ENCODE results near the gene MSLN.

Gene MSLN

DNA sequence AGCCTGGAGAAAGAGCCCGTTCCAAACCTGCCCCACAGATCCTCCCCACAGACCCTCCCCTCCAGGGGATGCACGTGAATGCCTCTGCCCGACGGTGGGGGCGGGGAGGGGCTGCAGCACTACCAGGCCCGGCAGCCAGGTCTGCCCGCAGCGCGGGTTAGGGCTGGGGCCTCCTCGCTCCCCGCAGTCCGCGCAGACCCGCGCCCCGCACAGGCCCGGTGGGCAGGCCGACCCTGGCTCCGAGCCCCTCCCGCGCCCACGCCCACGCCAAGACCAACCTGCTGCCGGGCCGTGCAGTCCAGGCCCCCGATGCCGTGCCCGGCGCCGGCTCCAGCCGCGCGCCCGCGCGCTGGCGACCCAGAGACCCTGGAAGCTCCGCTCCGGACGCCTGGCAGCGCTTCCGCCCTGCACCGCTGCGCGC is 27.5 kb downstream of the MSLN start, which contains the start of gene RPUSD1:
TSS of gene RPUSD1 (minus strand) at position 404 of the 421 bp plus-strand sequence. CDS start 644 bp downstream, outside the sequence.
- peaks cover 10% of the 10 kb centered on the region; the same call in 1 of the 2 replicates for H3K36me3 ChIP-seq (ENCODE audit: insufficient read depth, low read length)
- H3K4me3 ChIP-seq (ENCODE audit: low read depth, low read length) = peak within 1 kb of the TSS; percentile 97
- peaks cover 15% of the 10 kb centered on the region for H3K4me1 ChIP-seq (ENCODE audit: control insufficient read depth, insufficient read depth, low read length, unreplicated experiment)
- no peak within 1 kb of the TSS for H3K27ac ChIP-seq (ENCODE audit: low read depth, low read length)
- peak within 1 kb of the TSS; percentile 95 for H2AFZ ChIP-seq (ENCODE audit: low read length, unreplicated experiment)
- no peaks in the 10 kb centered on the region for H3K27me3 ChIP-seq (ENCODE audit: insufficient read depth, low read length)
- peaks cover 20% of the 10 kb centered on the region for H3K79me2 ChIP-seq (ENCODE audit: control insufficient read depth, insufficient read depth, low read length, unreplicated experiment)

DNA sequence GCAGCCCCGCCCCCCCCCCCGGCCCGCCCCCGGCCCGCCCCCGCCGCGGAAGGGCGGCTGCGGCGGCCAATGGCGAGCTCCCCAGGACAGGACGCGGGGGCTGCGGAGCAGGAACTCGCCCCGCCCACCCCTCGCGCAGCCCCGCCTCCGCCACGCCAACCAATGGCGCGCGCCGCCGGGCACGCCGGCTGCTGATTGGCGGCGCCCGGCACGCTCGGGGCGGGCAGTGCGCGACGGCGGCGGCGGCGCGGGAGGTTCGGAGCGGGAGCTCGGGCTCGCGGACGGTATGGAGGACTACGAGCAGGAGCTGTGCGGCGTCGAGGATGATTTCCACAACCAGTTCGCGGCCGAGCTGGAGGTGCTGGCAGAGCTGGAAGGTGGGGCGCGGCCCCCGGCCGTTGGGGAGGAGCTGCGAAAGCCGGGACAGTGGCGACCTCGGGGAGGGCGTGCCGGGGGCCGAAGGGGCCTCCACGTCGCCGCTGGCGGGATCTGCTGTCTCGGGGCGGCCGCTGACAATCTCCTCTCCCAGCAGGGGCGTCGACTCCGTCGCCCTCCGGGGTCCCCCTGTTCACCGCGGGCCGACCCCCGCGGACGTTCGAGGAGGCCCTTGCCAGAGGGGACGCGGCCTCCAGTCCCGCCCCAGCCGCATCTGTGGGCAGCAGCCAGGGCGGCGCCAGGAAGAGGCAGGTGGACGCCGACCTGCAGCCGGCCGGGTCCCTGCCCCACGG is 28.0 kb downstream of the MSLN start, which contains the start of gene CHTF18:
TSS of gene CHTF18 (plus strand) at position 222 of the 728 bp plus-strand sequence. CDS start at position 287, 65 bp downstream.
- peaks cover 10% of the 10 kb centered on the region; the same call in 1 of the 2 replicates for H3K36me3 ChIP-seq (ENCODE audit: insufficient read depth, low read length)
- peaks cover 15% of the 10 kb centered on the region for H3K4me1 ChIP-seq (ENCODE audit: control insufficient read depth, insufficient read depth, low read length, unreplicated experiment)
- peaks cover 20% of the 10 kb centered on the region for H3K79me2 ChIP-seq (ENCODE audit: control insufficient read depth, insufficient read depth, low read length, unreplicated experiment)
- H3K27ac ChIP-seq (ENCODE audit: low read depth, low read length) = no peak within 1 kb of the TSS
- peak within 1 kb of the TSS; percentile 97 for H3K4me3 ChIP-seq (ENCODE audit: low read depth, low read length)
- peak within 1 kb of the TSS; percentile 95 for H2AFZ ChIP-seq (ENCODE audit: low read length, unreplicated experiment)
- H3K27me3 ChIP-seq (ENCODE audit: insufficient read depth, low read length) = no peaks in the 10 kb centered on the region

DNA sequence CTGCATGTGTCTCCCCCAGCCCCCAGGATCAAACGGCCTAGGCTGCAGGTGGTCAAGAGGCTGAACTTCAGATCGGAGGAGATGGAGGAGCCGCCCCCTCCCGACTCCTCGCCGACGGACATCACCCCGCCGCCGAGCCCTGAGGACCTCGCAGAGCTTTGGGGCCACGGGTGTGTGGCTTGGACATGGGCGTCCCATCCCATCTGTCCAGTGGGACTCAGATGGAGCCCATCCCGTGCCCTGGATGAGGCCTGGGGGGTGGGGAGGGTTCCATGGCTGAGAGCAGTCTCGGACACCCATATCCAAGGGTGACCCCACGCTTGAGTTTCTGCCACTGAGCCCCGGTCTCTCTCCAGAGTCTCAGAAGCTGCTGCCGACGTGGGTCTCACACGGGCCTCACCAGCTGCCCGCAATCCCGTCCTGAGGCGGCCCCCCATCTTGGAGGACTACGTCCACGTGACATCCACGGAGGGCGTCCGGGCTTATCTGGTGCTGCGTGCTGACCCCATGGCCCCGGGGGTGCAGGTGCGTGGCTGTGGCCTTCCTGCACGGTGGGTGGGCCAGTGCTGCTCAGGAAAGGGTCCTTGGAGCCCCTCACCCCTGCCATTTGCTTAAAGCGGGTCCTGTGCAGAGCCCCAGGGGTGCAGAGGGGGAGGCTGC is 28.8 kb downstream of the MSLN start:
- peaks cover 10% of the 10 kb centered on the region; the same call in 1 of the 2 replicates for H3K36me3 ChIP-seq (ENCODE audit: insufficient read depth, low read length)
- H3K27ac ChIP-seq (ENCODE audit: low read depth, low read length) = no peak overlapping the region
- H3K4me1 ChIP-seq (ENCODE audit: control insufficient read depth, insufficient read depth, low read length, unreplicated experiment) = peaks cover 13% of the 10 kb centered on the region
- no peak overlapping the region for H2AFZ ChIP-seq (ENCODE audit: low read length, unreplicated experiment)
- peaks cover 20% of the 10 kb centered on the region for H3K79me2 ChIP-seq (ENCODE audit: control insufficient read depth, insufficient read depth, low read length, unreplicated experiment)
- H3K27me3 ChIP-seq (ENCODE audit: insufficient read depth, low read length) = no peaks in the 10 kb centered on the region
- peak overlapping the region; percentile 94 for H3K4me3 ChIP-seq (ENCODE audit: low read depth, low read length)

DNA sequence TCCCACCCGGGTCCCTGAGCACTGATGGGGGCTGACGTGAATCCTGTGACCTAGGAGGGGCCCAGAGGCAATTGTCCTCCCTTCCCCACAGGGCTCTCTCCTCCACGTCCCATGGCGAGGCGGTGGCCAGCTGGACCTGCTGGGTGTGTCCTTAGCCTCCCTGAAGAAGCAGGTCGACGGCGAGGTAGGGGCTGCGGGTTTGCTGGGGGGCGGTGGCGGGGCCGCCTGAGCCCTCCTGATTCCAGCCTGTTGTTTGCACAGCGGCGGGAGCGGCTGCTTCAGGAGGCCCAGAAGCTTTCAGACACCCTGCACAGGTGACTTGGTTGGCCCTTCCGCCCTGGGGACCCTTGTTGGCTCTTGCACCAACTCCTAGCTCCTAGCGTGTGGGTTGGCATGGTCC is 29.6 kb downstream of the MSLN start:
- peaks cover 20% of the 10 kb centered on the region for H3K79me2 ChIP-seq (ENCODE audit: control insufficient read depth, insufficient read depth, low read length, unreplicated experiment)
- H3K27me3 ChIP-seq (ENCODE audit: insufficient read depth, low read length) = no peaks in the 10 kb centered on the region
- peaks cover 13% of the 10 kb centered on the region for H3K4me1 ChIP-seq (ENCODE audit: control insufficient read depth, insufficient read depth, low read length, unreplicated experiment)
- no peak overlapping the region; the same call in 1 of the 2 replicates for H3K4me3 ChIP-seq (ENCODE audit: low read depth, low read length)
- no peak overlapping the region for H3K27ac ChIP-seq (ENCODE audit: low read depth, low read length)
- H2AFZ ChIP-seq (ENCODE audit: low read length, unreplicated experiment) = no peak overlapping the region
- peaks cover 10% of the 10 kb centered on the region; the same call in 1 of the 2 replicates for H3K36me3 ChIP-seq (ENCODE audit: insufficient read depth, low read length)

DNA sequence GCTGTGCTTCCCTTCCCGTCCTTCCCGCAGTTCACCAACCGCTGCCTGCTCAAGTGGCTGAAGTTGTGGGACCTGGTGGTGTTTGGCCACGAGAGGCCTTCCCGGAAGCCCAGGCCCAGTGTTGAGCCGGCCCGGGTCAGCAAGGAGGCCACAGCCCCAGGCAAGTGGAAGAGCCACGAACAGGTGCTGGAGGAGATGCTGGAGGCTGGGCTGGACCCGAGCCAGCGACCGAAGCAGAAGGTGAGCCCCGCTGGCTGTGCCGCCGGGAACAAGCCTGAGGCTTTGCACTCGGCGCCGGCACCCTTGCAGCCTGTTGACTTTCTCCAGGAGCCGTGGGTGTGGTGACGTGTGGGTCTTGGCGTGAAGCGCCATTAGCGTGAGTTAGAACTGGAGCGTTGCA is 30.6 kb downstream of the MSLN start:
- no peaks in the 10 kb centered on the region for H3K27me3 ChIP-seq (ENCODE audit: insufficient read depth, low read length)
- H2AFZ ChIP-seq (ENCODE audit: low read length, unreplicated experiment) = no peak overlapping the region
- peaks cover 10% of the 10 kb centered on the region; the same call in 1 of the 2 replicates for H3K36me3 ChIP-seq (ENCODE audit: insufficient read depth, low read length)
- no peak overlapping the region for H3K4me3 ChIP-seq (ENCODE audit: low read depth, low read length)
- H3K27ac ChIP-seq (ENCODE audit: low read depth, low read length) = no peak overlapping the region
- peaks cover 13% of the 10 kb centered on the region for H3K4me1 ChIP-seq (ENCODE audit: control insufficient read depth, insufficient read depth, low read length, unreplicated experiment)
- peaks cover 20% of the 10 kb centered on the region for H3K79me2 ChIP-seq (ENCODE audit: control insufficient read depth, insufficient read depth, low read length, unreplicated experiment)

DNA sequence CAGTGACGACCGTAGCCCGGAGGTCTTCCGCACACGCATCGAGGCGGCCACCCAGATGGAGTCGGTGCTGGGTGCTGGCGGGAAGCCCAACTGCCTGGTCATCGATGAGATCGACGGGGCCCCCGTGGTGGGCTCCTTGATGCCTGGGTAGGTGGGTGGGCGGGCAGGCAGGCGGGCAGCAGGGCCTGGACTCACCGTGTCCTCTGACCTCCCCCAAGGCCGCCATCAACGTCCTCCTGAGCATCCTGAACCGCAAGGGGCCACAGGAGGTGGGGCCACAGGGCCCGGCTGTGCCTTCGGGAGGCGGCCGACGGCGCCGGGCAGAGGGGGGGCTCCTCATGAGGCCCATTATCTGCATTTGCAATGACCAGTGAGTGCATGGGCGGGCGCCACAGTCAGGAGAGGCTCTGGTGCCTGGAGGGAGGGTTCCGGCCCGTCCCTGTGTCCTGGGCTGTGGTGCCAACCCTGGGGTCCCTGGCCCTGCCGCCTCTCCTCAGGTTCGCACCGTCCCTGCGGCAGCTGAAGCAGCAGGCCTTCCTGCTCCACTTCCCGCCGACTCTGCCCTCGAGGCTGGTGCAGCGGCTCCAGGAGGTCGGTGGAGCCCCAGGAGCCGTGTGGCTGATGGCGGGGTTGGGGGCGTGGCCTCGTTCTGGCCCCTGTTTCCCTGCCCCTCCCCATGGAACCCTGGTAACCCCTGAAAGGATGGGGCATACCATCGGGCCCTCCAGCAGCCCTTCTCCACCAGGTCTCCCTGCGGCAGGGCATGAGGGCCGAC is 31.9 kb downstream of the MSLN start:
- Histone ChIP-seq H3K79me2 (ENCODE audit: control insufficient read depth, insufficient read depth, low read length, unreplicated experiment) (peaks cover 15% of the 10 kb centered on the region), H3K4me1 (ENCODE audit: control insufficient read depth, insufficient read depth, low read length, unreplicated experiment) (peaks cover 7% of the 10 kb centered on the region), H3K27ac (ENCODE audit: low read depth, low read length) (no peak overlapping the region), H3K36me3 (ENCODE audit: insufficient read depth, low read length) (peaks cover 15% of the 10 kb centered on the region; the same call in 1 of the 2 replicates), H3K27me3 (ENCODE audit: insufficient read depth, low read length) (no peaks in the 10 kb centered on the region), H3K4me3 (ENCODE audit: low read depth, low read length) (no peak overlapping the region), H2AFZ (ENCODE audit: low read length, unreplicated experiment) (no peak overlapping the region)

DNA sequence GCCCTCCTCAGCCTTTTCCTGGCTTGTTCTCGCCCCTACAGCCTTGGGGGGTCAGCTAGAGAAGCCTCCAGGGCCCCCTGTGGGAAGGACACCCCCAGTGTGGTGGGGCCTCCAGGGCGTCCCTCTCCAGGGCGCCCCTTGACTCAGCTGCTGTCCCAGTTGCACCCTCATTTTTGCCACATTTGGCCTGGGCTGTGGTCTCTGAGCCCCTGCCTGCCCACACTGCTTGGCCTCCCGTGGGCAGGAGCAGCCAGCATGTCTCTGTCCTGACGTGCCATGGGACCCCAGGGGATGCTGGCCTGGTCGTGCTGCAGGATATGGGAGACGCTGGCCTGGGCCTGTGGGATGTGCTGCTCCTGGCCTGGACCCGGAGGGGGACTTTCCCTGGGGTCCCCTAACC is 32.9 kb downstream of the MSLN start:
- Histone ChIP-seq H3K36me3 (ENCODE audit: insufficient read depth, low read length) (peaks cover 15% of the 10 kb centered on the region; the same call in 1 of the 2 replicates), H3K79me2 (ENCODE audit: control insufficient read depth, insufficient read depth, low read length, unreplicated experiment) (peaks cover 9% of the 10 kb centered on the region), H2AFZ (ENCODE audit: low read length, unreplicated experiment) (no peak overlapping the region), H3K4me3 (ENCODE audit: low read depth, low read length) (no peak overlapping the region), H3K27ac (ENCODE audit: low read depth, low read length) (no peak overlapping the region), H3K4me1 (ENCODE audit: control insufficient read depth, insufficient read depth, low read length, unreplicated experiment) (peaks cover 6% of the 10 kb centered on the region), H3K27me3 (ENCODE audit: insufficient read depth, low read length) (no peaks in the 10 kb centered on the region)

DNA sequence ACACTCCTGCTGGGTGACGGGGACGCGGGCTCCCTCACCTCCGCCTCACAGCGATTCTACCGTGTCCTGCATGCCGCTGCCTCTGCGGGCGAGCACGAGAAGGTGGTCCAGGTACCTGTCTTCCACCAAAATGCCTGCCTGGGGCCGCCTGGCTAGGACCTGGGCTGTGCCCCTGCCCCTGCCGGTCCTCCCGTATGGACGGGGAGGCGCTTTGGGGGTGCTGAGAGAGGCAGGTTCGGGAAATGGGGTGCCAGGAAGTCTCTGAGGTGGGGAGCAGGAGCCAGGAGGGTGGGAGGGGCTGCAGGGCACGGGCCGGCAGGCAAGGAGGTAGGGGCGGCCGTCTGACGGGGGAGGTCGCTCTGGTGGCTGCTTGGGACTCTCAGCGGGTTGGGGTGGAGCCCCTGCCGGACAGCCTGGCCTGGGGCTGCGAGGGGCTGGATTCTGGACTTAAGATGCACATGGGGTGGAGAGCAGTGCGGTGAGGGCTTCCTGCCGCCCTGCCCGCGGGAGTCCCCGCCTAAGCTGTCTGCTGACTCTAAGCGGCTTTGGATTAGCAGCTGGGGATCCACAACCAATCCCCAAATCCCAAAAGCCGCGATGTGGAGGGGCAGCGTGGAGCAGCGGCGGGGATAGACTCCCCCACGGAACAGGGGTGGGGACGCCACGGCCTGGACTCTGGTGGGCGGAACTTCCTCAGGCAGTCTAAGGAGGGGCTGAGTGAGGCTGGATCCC is 33.7 kb downstream of the MSLN start:
- Histone ChIP-seq H3K27me3 (ENCODE audit: insufficient read depth, low read length) (no peaks in the 10 kb centered on the region), H3K79me2 (ENCODE audit: control insufficient read depth, insufficient read depth, low read length, unreplicated experiment) (peaks cover 4% of the 10 kb centered on the region), H3K36me3 (ENCODE audit: insufficient read depth, low read length) (peaks cover 15% of the 10 kb centered on the region; the same call in 1 of the 2 replicates), H3K27ac (ENCODE audit: low read depth, low read length) (no peak overlapping the region), H2AFZ (ENCODE audit: low read length, unreplicated experiment) (no peak overlapping the region), H3K4me1 (ENCODE audit: control insufficient read depth, insufficient read depth, low read length, unreplicated experiment) (peaks cover 4% of the 10 kb centered on the region), H3K4me3 (ENCODE audit: low read depth, low read length) (no peak overlapping the region)

DNA sequence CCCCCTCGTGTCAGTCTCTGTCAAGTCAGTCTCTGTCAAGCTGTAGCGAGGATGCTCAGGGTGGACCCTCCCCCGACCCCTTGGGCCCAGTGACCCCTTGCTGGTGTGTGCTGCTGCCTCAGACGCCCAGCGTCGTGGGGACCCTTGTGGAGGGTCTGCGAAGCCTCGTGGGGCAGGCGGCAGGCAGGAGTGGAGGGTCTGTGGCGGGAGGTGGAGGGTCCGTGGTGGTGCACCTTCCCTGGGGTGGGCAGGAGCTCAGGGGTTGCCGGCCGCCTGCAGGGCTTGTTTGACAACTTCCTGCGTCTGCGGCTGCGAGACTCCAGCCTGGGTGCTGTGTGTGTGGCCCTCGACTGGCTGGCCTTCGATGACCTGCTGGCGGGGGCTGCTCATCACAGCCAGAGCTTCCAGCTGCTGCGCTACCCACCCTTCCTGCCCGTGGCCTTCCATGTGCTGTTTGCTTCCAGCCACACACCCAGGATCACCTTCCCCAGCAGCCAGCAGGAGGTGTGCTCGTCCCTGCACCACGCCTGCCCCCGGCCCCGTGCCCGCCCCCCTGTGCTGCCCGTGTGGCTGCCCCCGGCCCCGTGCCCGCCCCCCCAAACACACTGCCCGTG is 34.4 kb downstream of the MSLN start:
- no peaks in the 10 kb centered on the region for H3K79me2 ChIP-seq (ENCODE audit: control insufficient read depth, insufficient read depth, low read length, unreplicated experiment)
- H3K27ac ChIP-seq (ENCODE audit: low read depth, low read length) = no peak overlapping the region
- H3K27me3 ChIP-seq (ENCODE audit: insufficient read depth, low read length) = peaks cover 1% of the 10 kb centered on the region; the same call in 1 of the 2 replicates
- no peak overlapping the region for H2AFZ ChIP-seq (ENCODE audit: low read length, unreplicated experiment)
- peaks cover 15% of the 10 kb centered on the region; the same call in 1 of the 2 replicates for H3K36me3 ChIP-seq (ENCODE audit: insufficient read depth, low read length)
- H3K4me3 ChIP-seq (ENCODE audit: low read depth, low read length) = no peak overlapping the region
- H3K4me1 ChIP-seq (ENCODE audit: control insufficient read depth, insufficient read depth, low read length, unreplicated experiment) = no peaks in the 10 kb centered on the region
